ENCODE measurements around the gene FOXJ3.

- no peak for TF ChIP-seq POLR2A (IDR thresholded peaks at IDR 0.05)
- TF ChIP-seq CTCF (IDR thresholded peaks at IDR 0.05): no peak
Observed at GRCh38 chr1:42311897-42312296, 23.1 kb downstream of the FOXJ3 start.

Data from uterus (tissue), 2 donors.